DND-41 (cell line): ENCODE data around the gene DLX1.

ENCODE experiments used
- ATAC-seq: fragments of 200-7000 bp; cut with Tn5 transposase; 3 replicates; pipeline ENCODE4 v1.9.1; 2021; ENCODE audit warnings: low read depth; ENCODE audit not compliant: insufficient read depth
- DNase-seq: peaks from one replicate; pipeline ENCODE4 v3.0.0-alpha.2; 2020
- H2AFZ ChIP-seq: 2 replicates; pipeline ENCODE4 v1.6.0; 2012; ENCODE audit warnings: low read depth, low read length
- H3K27ac ChIP-seq: 2 replicates; pipeline ENCODE4 v1.5.1; 2012; ENCODE audit warnings: low read length, inconsistent platforms
- H3K27me3 ChIP-seq: fragments of 200-600 bp; sonication (generic); 2 replicates; pipeline ENCODE4 v1.6.0; 2012; ENCODE audit warnings: low read length, mild to moderate bottlenecking, inconsistent platforms; ENCODE audit not compliant: insufficient read depth, poor library complexity
- H3K36me3 ChIP-seq: 2 replicates; pipeline ENCODE4 v1.5.1; 2012; ENCODE audit warnings: low read length, inconsistent platforms; ENCODE audit not compliant: insufficient read depth
- H3K4me1 ChIP-seq: 2 replicates; pipeline ENCODE4 v1.5.1; 2012; ENCODE audit warnings: mild to moderate bottlenecking, low read length; ENCODE audit not compliant: insufficient read depth
- H3K4me2 ChIP-seq: 2 replicates; pipeline ENCODE4 v1.6.0; 2012; ENCODE audit warnings: mild to moderate bottlenecking, moderate library complexity, low read length, inconsistent platforms; ENCODE audit not compliant: insufficient read depth
- H3K4me3 ChIP-seq, 2 experiments: fragments of 200-600 bp in 1 of 2; shearing (Covaris generic) in 1 of 2; 2 replicates each; pipeline ENCODE4 v1.5.1; 2012 to 2016; ENCODE audit warnings: inconsistent platforms in 2 of 2, low read length in 2 of 2, mild to moderate bottlenecking in 2 of 2, low read depth in 1 of 2, moderate library complexity in 1 of 2
- H3K79me2 ChIP-seq: 2 replicates; pipeline ENCODE4 v1.6.0; 2012; ENCODE audit warnings: low read length, inconsistent platforms; ENCODE audit not compliant: insufficient read depth
- H3K9ac ChIP-seq: 2 replicates; pipeline ENCODE4 v1.6.0; 2012; ENCODE audit warnings: low read depth, mild to moderate bottlenecking, inconsistent platforms, low read length, moderate library complexity
- H3K9me3 ChIP-seq: 2 replicates; pipeline ENCODE4 v1.5.1; 2012; ENCODE audit warnings: low read length, moderate library complexity, mild to moderate bottlenecking, inconsistent platforms; ENCODE audit not compliant: insufficient read depth, severe bottlenecking
- H4K20me1 ChIP-seq: 2 replicates; pipeline ENCODE4 v1.6.0; 2012; ENCODE audit warnings: low read length; ENCODE audit not compliant: insufficient read depth
- EZH2 ChIP-seq: IDR thresholded peaks from 3 replicates; pipeline ENCODE4 v1.6.1; 2012; ENCODE audit warnings: borderline replicate concordance, low read depth, mild to moderate bottlenecking, moderate library complexity, low read length, inconsistent platforms; ENCODE audit not compliant: severe bottlenecking
- TF ChIP-seq, protein P1 (sequence below): IDR thresholded peaks from 2 replicates; pipeline ENCODE4 v1.5.1; 2012; ENCODE audit warnings: borderline replicate concordance, low read length, moderate library complexity, mild to moderate bottlenecking; ENCODE audit not compliant: poor library complexity, severe bottlenecking; ENCODE audit errors: extremely low read depth

The DLX1 gene

DNA sequence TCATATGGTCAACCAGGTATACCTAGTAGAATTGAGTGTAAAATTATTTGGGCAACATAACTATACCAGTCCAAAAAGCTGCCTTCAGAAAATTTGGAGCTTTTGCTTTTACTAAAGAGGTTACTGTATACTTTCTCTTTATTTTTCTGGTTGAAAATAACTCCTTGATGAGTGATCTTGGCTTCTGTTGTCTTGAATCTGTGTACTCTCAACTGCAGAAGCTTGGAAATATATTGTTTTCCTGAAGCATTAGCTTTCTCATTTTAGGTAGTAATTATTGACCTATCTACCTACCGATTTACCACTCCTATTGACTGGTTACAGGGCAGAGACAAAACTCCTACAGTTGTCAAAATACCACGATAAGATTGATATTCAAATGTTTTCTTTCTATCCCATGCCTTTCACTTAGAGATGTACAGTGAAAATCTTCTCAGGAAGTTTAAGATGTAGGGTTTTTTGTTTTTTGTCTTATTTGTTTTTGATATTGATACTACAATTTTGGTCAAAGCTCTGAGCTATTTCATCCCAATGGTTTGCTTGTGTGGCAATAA is 35.7 kb upstream of the DLX1 start:
- no peaks in the 10 kb centered on the region for H4K20me1 ChIP-seq
- H3K9me3 ChIP-seq = no peaks in the 10 kb centered on the region
- no peak overlapping the region for H2AFZ ChIP-seq
- no peak for TF ChIP-seq EZH2
- TF ChIP-seq, protein P1, sequence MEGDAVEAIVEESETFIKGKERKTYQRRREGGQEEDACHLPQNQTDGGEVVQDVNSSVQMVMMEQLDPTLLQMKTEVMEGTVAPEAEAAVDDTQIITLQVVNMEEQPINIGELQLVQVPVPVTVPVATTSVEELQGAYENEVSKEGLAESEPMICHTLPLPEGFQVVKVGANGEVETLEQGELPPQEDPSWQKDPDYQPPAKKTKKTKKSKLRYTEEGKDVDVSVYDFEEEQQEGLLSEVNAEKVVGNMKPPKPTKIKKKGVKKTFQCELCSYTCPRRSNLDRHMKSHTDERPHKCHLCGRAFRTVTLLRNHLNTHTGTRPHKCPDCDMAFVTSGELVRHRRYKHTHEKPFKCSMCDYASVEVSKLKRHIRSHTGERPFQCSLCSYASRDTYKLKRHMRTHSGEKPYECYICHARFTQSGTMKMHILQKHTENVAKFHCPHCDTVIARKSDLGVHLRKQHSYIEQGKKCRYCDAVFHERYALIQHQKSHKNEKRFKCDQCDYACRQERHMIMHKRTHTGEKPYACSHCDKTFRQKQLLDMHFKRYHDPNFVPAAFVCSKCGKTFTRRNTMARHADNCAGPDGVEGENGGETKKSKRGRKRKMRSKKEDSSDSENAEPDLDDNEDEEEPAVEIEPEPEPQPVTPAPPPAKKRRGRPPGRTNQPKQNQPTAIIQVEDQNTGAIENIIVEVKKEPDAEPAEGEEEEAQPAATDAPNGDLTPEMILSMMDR = no peak
- no peak overlapping the region for H3K4me3 ChIP-seq
- H3K27me3 ChIP-seq = no peaks in the 10 kb centered on the region
- H3K27ac ChIP-seq = no peak overlapping the region
- H3K36me3 ChIP-seq = no peaks in the 10 kb centered on the region
- no peak overlapping the region for H3K4me2 ChIP-seq
- DNase-seq (no peak), ATAC-seq (no peak)
- peaks cover 5% of the 10 kb centered on the region; the same call in 1 of the 2 replicates for H3K4me1 ChIP-seq
- no peak overlapping the region for H3K9ac ChIP-seq
- H3K79me2 ChIP-seq = no peaks in the 10 kb centered on the region

DNA sequence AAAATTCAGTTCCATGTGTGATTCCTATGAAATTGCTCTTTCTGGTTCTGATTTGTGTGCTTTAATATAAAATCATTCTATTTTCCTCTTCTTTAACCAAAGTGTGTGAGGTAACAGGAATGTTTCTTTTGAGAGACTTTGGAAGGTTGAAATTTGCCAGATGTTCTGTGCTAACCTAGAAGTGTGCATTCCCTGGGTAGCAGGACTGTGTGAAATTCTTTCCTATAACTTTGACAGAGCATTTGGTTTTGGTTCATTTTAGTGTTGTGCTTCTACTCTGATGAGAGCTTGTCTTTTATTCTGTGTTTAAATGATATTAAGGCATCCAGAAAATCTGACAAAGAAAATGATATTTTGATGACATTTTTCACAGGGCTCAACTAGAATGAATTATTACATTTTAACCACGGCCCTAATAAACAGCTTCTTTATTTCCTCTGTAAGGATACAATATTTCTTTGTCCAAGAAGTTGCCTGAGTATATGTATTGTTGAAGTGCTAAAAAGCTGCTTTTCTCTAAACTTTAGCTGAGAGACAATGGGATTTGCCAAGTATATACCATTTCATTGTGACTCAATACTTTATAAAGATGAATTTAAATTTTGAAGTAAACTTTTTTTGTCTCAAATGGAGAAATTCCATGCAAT is 34.7 kb upstream of the DLX1 start:
- DNase-seq (no peak), ATAC-seq (no peak)
- Histone ChIP-seq H3K27ac (no peak overlapping the region), H3K36me3 (no peaks in the 10 kb centered on the region), H3K4me1 (peaks cover 5% of the 10 kb centered on the region; the same call in 1 of the 2 replicates), H2AFZ (no peak overlapping the region), H4K20me1 (no peaks in the 10 kb centered on the region; the same call in 1 of the 2 replicates), H3K27me3 (no peaks in the 10 kb centered on the region), H3K9me3 (no peaks in the 10 kb centered on the region), H3K4me3 (no peak overlapping the region), H3K4me2 (no peak overlapping the region), H3K79me2 (no peaks in the 10 kb centered on the region), H3K9ac (no peak overlapping the region)
- TF ChIP-seq EZH2 = no peak
- TF ChIP-seq, protein P1 = no peak

DNA sequence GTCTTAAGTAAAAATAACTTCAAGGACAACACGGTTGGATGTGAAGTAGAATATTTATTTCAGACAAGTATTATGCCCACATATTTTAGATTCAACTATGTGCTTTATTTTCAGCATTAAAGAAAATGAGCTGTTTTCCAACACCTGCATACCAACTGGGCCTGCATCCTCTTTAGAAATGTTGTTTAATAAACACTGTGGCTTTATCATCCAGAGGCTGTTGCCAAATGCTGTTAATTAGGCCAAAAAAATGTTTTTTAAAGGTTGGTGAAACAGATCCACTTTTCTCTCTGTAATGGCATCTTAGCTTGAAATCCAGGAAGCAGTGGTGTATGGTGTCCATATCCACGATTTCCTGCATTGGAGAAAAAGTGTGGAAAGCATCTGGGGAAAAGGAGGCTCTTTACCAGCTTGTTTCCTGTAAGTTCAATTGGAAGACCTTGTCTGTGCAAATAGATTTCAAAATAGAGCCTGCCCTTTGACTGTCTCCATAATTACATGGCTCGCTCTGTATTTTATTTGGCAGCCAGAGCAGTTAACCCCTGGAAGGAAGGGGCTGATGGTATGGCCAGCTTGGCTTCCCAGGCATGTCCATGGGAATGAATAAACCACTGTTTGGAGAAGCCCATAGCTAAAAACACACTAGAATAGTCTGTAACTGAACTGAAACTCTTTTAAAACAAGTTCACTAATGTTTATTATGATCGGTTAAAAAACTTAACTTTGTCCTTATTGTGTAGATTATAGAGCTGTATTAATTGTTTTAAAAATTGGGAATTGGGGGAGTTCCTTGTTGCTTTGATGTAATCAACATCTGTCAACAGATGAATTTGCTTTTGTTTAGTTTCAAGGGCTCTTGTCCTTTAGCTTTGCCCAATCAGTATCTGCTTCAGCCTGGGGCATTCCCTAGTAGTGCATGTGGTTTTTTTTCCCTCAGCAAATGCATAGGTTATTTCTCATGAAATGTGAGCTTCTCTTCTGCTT is 33.0 kb upstream of the DLX1 start:
- no peak for DNase-seq
- no peak for ATAC-seq

More for the DNA sequence above, 33.0 kb upstream of the DLX1 start:
- no peak overlapping the region for H3K9ac ChIP-seq
- H4K20me1 ChIP-seq = no peaks in the 10 kb centered on the region; the same call in 1 of the 2 replicates
- no peaks in the 10 kb centered on the region for H3K36me3 ChIP-seq
- H3K27ac ChIP-seq = no peak overlapping the region
- no peak for TF ChIP-seq EZH2
- TF ChIP-seq, protein P1 = no peak
- H3K4me3 ChIP-seq = no peak overlapping the region
- no peak overlapping the region for H2AFZ ChIP-seq
- H3K79me2 ChIP-seq = no peaks in the 10 kb centered on the region
- no peaks in the 10 kb centered on the region for H3K27me3 ChIP-seq
- no peaks in the 10 kb centered on the region for H3K4me1 ChIP-seq
- H3K9me3 ChIP-seq = no peaks in the 10 kb centered on the region
- H3K4me2 ChIP-seq = no peak overlapping the region
